ENCODE data around the gene COIL. TPM values are rescaled to one million over a fixed set of nuclear protein-coding genes. Genes with fewer than 3 reads are reported as not detected.
"Not testable (repeated sequence)": the region's sequence is repeated elsewhere in the genome, so short reads cannot be mapped to it uniquely, and the experiment has no call there.

COIL gene
- total and polyA plus RNA-seq, 5 donors, result 7.7 to 10.7 (median 9.8) TPM

- no peaks in the 10 kb centered on the region for H3K4me1 ChIP-seq (ENCODE audit: control insufficient read depth, insufficient read depth, low read length)
- no peaks in the 10 kb centered on the region for H3K9me3 ChIP-seq (ENCODE audit: control insufficient read depth, low read length)
- WGBS, result under 1% methylated on average over 42 of the region's 42 CpGs
- no peaks in the 10 kb centered on the region for H3K27me3 ChIP-seq (ENCODE audit: control insufficient read depth, insufficient read depth)
- intact Hi-C loops (cut with DNase I), result no loop called here
- peak; percentile 87 to 94 (median 94) for DNase-seq
- H3K27ac ChIP-seq (ENCODE audit: low read length), result peak within 1 kb of the TSS; percentile 85
- H3K4me3 ChIP-seq (ENCODE audit: low read length), result peak within 1 kb of the TSS; percentile 93
- ATAC-seq, result peak; percentile 97 to 98
Measured at GRCh38 chr17:56977673-56978395, 17.0 kb upstream of the COIL start, which contains the start of gene SCPEP1. SCPEP1 (plus strand) TSS chr17:56978131; CDS start chr17:56978160, 29 bp downstream.

- H3K27ac ChIP-seq (ENCODE audit: low read length), result no peak overlapping the region
- no peaks in the 10 kb centered on the region for H3K27me3 ChIP-seq (ENCODE audit: control insufficient read depth, insufficient read depth)
- DNase-seq (peak in 1 of 3 donors; percentile 61), ATAC-seq (peak; percentile 17 to 19)
- intact Hi-C loops (cut with DNase I), result no loop called here
- WGBS, result 48% methylated on average over 11 of the region's 11 CpGs
- H3K4me3 ChIP-seq (ENCODE audit: low read length), result peak overlapping the region; percentile 93
- no peaks in the 10 kb centered on the region for H3K9me3 ChIP-seq (ENCODE audit: control insufficient read depth, low read length)
- no peaks in the 10 kb centered on the region for H3K4me1 ChIP-seq (ENCODE audit: control insufficient read depth, insufficient read depth, low read length)
Measured at GRCh38 chr17:56976941-56977608, 16.2 kb upstream of the COIL start.

- no peak overlapping the region for H3K27ac ChIP-seq (ENCODE audit: low read length)
- intact Hi-C loops (cut with DNase I), result no loop called here
- no peaks in the 10 kb centered on the region for H3K9me3 ChIP-seq (ENCODE audit: control insufficient read depth, low read length)
- WGBS, result 84% methylated on average over 2 of the region's 2 CpGs
- DNase-seq (no peak), ATAC-seq (no peak)
- H3K4me3 ChIP-seq (ENCODE audit: low read length), result no peak overlapping the region
- no peaks in the 10 kb centered on the region for H3K27me3 ChIP-seq (ENCODE audit: control insufficient read depth, insufficient read depth)
- no peaks in the 10 kb centered on the region for H3K4me1 ChIP-seq (ENCODE audit: control insufficient read depth, insufficient read depth, low read length)
Measured at GRCh38 chr17:56975656-56976055, 14.8 kb upstream of the COIL start.

- 87% methylated on average over 2 of the region's 2 CpGs for WGBS
- Histone ChIP-seq H3K4me1 (ENCODE audit: control insufficient read depth, insufficient read depth, low read length) (no peaks in the 10 kb centered on the region), H3K9me3 (ENCODE audit: control insufficient read depth, low read length) (no peaks in the 10 kb centered on the region), H3K4me3 (ENCODE audit: low read length) (no peak overlapping the region), H3K27me3 (ENCODE audit: control insufficient read depth, insufficient read depth) (no peaks in the 10 kb centered on the region), H3K27ac (ENCODE audit: low read length) (no peak overlapping the region)
- intact Hi-C loops (cut with DNase I), result no loop called here
- ATAC-seq (no peak), DNase-seq (no peak)
Measured at GRCh38 chr17:56974055-56974454, 13.2 kb upstream of the COIL start.

- ATAC-seq (no peak), DNase-seq (no peak)
- no peaks in the 10 kb centered on the region for H3K9me3 ChIP-seq (ENCODE audit: control insufficient read depth, low read length)
- no peak overlapping the region for H3K27ac ChIP-seq (ENCODE audit: low read length)
- H3K27me3 ChIP-seq (ENCODE audit: control insufficient read depth, insufficient read depth), result no peaks in the 10 kb centered on the region
- WGBS, result 85% methylated on average over 7 of the region's 7 CpGs
- intact Hi-C loops (cut with DNase I), result no loop called here
- no peak overlapping the region for H3K4me3 ChIP-seq (ENCODE audit: low read length)
- H3K4me1 ChIP-seq (ENCODE audit: control insufficient read depth, insufficient read depth, low read length), result no peaks in the 10 kb centered on the region
Measured at GRCh38 chr17:56973520-56973919, 12.7 kb upstream of the COIL start.

GRCh38 chr17:56972111-56972730, 11.4 kb upstream of the COIL start:
- Histone ChIP-seq H3K4me3 (ENCODE audit: low read length) (no peak overlapping the region), H3K9me3 (ENCODE audit: control insufficient read depth, low read length) (no peaks in the 10 kb centered on the region), H3K27ac (ENCODE audit: low read length) (no peak overlapping the region), H3K4me1 (ENCODE audit: control insufficient read depth, insufficient read depth, low read length) (no peaks in the 10 kb centered on the region), H3K27me3 (ENCODE audit: control insufficient read depth, insufficient read depth) (no peaks in the 10 kb centered on the region)
- ATAC-seq, result no peak
- intact Hi-C loops (cut with DNase I), result no loop called here
- 71% methylated on average over 7 of the region's 7 CpGs for WGBS
- DNase-seq, result no peak

GRCh38 chr17:56970974-56971373, 10.1 kb upstream of the COIL start:
- DNase-seq (no peak), ATAC-seq (no peak)
- WGBS, result 93% methylated on average over 1 of the region's 1 CpG
- Histone ChIP-seq H3K27me3 (ENCODE audit: control insufficient read depth, insufficient read depth) (no peaks in the 10 kb centered on the region), H3K4me3 (ENCODE audit: low read length) (no peak overlapping the region), H3K4me1 (ENCODE audit: control insufficient read depth, insufficient read depth, low read length) (no peaks in the 10 kb centered on the region), H3K9me3 (ENCODE audit: control insufficient read depth, low read length) (no peaks in the 10 kb centered on the region), H3K27ac (ENCODE audit: low read length) (no peak overlapping the region)
- intact Hi-C loops (cut with DNase I), result no loop called here

- no peaks in the 10 kb centered on the region for H3K4me1 ChIP-seq (ENCODE audit: control insufficient read depth, insufficient read depth, low read length)
- ATAC-seq (no peak), DNase-seq (no peak)
- intact Hi-C loops (cut with DNase I), result no loop called here
- no peak overlapping the region for H3K27ac ChIP-seq (ENCODE audit: low read length)
- no peak overlapping the region for H3K4me3 ChIP-seq (ENCODE audit: low read length)
- 76% methylated on average over 5 of the region's 5 CpGs for whole genome bisulfite sequencing
- H3K27me3 ChIP-seq (ENCODE audit: control insufficient read depth, insufficient read depth), result no peaks in the 10 kb centered on the region
- no peaks in the 10 kb centered on the region for H3K9me3 ChIP-seq (ENCODE audit: control insufficient read depth, low read length)
Measured at GRCh38 chr17:56966338-56966737, 5.5 kb upstream of the COIL start.

- ATAC-seq; DNase-seq; H3K9me3 ChIP-seq (ENCODE audit: control insufficient read depth, low read length); intact Hi-C loops (cut with DNase I); H3K4me1 ChIP-seq (ENCODE audit: control insufficient read depth, insufficient read depth, low read length); H3K27ac ChIP-seq (ENCODE audit: low read length); H3K4me3 ChIP-seq (ENCODE audit: low read length); H3K27me3 ChIP-seq (ENCODE audit: control insufficient read depth, insufficient read depth): not testable (repeated sequence)
- WGBS, result 75% methylated on average over 6 of the region's 6 CpGs
Measured at GRCh38 chr17:56965681-56966080, 4.8 kb upstream of the COIL start.

GRCh38 chr17:56965241-56965640, 4.4 kb upstream of the COIL start:
- H3K4me1 ChIP-seq (ENCODE audit: control insufficient read depth, insufficient read depth, low read length); H3K27ac ChIP-seq (ENCODE audit: low read length); ATAC-seq; DNase-seq; intact Hi-C loops (cut with DNase I); H3K4me3 ChIP-seq (ENCODE audit: low read length); H3K27me3 ChIP-seq (ENCODE audit: control insufficient read depth, insufficient read depth); H3K9me3 ChIP-seq (ENCODE audit: control insufficient read depth, low read length): not testable (repeated sequence)
- WGBS, result 88% methylated on average over 9 of the region's 9 CpGs

GRCh38 chr17:56956992-56957391, 3.9 kb downstream of the COIL start:
- no peaks in the 10 kb centered on the region for H3K27me3 ChIP-seq (ENCODE audit: control insufficient read depth, insufficient read depth)
- no peak for ATAC-seq
- H3K9me3 ChIP-seq (ENCODE audit: control insufficient read depth, low read length), result no peaks in the 10 kb centered on the region
- H3K4me3 ChIP-seq (ENCODE audit: low read length), result no peak overlapping the region
- H3K4me1 ChIP-seq (ENCODE audit: control insufficient read depth, insufficient read depth, low read length), result peaks cover 2% of the 10 kb centered on the region
- no peak overlapping the region for H3K27ac ChIP-seq (ENCODE audit: low read length)
- intact Hi-C loops (cut with DNase I), result no loop called here
- 96% methylated on average over 5 of the region's 5 CpGs for WGBS
- no peak for DNase-seq
